Measurements from ENCODE around the gene SP7. TPM values are rescaled to one million over a fixed set of nuclear protein-coding genes. Genes with fewer than 3 reads are reported as not detected.

SP7 gene
- total RNA-seq, 1 experiment from 2014 or later, result not detected

DNA sequence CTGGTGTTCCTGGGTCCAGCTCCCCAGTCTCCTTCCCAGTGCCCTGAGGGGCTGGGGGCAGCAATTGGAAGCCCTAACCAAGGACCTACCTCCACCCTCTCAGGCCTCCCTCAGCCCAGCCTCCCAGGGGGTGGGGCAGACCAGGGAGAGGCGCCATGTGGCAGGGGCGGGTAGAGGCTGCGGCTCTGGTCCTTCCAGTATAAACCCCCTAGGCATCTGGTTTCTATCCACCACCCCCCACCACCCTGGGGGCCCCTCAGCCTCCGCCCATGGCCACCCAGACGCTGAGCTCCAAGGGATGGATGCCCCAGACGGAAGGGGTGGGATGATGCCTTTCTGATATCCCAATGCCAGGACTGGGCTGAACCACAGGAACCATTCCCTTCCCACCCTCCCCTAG lies 2.8 kb upstream of the SP7 start:
- no TSS peak for BruUV-seq (replicated peaks)
- intact Hi-C loops (cut with micrococcal nuclease; ENCODE audit: unreplicated experiment), result no loop called here
- ChIA-PET CTCF (no interaction called here), POLR2A (no interaction called here)
- no peaks in the 10 kb centered on the region for H3K9me3 Mint-ChIP-seq (ENCODE audit: unreplicated experiment)
- 0 out of 2 replicates have a peak, but pooled peaks cover 2% of the 10 kb centered on the region for H3K4me1 ChIP-seq
- no peak overlapping the region for H3K4me3 ChIP-seq (ENCODE audit: low read depth, low read length)
- H3K36me3 ChIP-seq (ENCODE audit: control insufficient read depth, insufficient read depth, low read length), result no peaks in the 10 kb centered on the region
- DNase-seq, result no peak
- no peak overlapping the region for H3K27ac Mint-ChIP-seq (ENCODE audit: unreplicated experiment)
- H3K9me3 ChIP-seq, result no peaks in the 10 kb centered on the region
- no peak overlapping the region for H3K4me3 Mint-ChIP-seq (ENCODE audit: unreplicated experiment)
- no peaks in the 10 kb centered on the region for H3K36me3 Mint-ChIP-seq (ENCODE audit: insufficient read depth, unreplicated experiment)
- peaks cover 11% of the 10 kb centered on the region for H3K4me1 Mint-ChIP-seq (ENCODE audit: low read depth, unreplicated experiment)
- peaks cover 7% of the 10 kb centered on the region for H3K27me3 Mint-ChIP-seq (ENCODE audit: insufficient read depth, unreplicated experiment)
- TF ChIP-seq, protein P1, sequence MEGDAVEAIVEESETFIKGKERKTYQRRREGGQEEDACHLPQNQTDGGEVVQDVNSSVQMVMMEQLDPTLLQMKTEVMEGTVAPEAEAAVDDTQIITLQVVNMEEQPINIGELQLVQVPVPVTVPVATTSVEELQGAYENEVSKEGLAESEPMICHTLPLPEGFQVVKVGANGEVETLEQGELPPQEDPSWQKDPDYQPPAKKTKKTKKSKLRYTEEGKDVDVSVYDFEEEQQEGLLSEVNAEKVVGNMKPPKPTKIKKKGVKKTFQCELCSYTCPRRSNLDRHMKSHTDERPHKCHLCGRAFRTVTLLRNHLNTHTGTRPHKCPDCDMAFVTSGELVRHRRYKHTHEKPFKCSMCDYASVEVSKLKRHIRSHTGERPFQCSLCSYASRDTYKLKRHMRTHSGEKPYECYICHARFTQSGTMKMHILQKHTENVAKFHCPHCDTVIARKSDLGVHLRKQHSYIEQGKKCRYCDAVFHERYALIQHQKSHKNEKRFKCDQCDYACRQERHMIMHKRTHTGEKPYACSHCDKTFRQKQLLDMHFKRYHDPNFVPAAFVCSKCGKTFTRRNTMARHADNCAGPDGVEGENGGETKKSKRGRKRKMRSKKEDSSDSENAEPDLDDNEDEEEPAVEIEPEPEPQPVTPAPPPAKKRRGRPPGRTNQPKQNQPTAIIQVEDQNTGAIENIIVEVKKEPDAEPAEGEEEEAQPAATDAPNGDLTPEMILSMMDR (IDR thresholded peaks at IDR 0.05; ENCODE audit: insufficient read depth in 1 of 2, low read depth in 1 of 2, low read length in 1 of 2, severe bottlenecking in 1 of 2, unreplicated experiment in 1 of 2), result no peak
- no peaks in the 10 kb centered on the region for H3K27me3 ChIP-seq (replicated peaks; ENCODE audit: control insufficient read depth, insufficient read depth, low read length)

DNA sequence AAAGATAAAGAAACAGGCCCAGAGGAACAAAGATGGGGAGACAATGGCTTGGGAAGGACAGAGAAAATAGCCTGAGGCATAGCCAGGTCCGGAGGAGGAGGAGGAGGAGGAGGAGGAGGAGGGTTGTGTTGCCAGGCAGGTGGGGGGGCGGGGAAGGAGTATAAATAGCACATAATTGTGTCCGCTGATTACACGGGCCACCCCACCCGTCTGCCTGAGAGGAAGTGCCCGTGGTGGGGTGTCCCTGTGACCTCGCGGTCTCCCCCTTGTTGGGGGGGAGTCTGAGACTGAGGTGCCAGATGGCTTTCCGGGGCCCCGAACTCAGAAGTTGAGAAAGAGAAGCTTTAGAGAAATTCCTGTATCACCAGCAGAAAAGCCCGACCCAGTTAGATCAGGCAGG lies 1.9 kb upstream of the SP7 start:
- TF ChIP-seq, protein P1 (IDR thresholded peaks at IDR 0.05; ENCODE audit: insufficient read depth in 1 of 2, low read depth in 1 of 2, low read length in 1 of 2, severe bottlenecking in 1 of 2, unreplicated experiment in 1 of 2), result no peak
- H3K4me1 Mint-ChIP-seq (ENCODE audit: low read depth, unreplicated experiment), result peaks cover 11% of the 10 kb centered on the region
- no peaks in the 10 kb centered on the region for H3K36me3 Mint-ChIP-seq (ENCODE audit: insufficient read depth, unreplicated experiment)
- Histone ChIP-seq H3K4me3 (ENCODE audit: low read depth, low read length) (no peak overlapping the region), H3K36me3 (ENCODE audit: control insufficient read depth, insufficient read depth, low read length) (no peaks in the 10 kb centered on the region), H3K27me3 (replicated peaks; ENCODE audit: control insufficient read depth, insufficient read depth, low read length) (no peaks in the 10 kb centered on the region), H3K4me1 (0 out of 2 replicates have a peak, but pooled peaks cover 2% of the 10 kb centered on the region), H3K9me3 (no peaks in the 10 kb centered on the region)
- H3K27ac Mint-ChIP-seq (ENCODE audit: unreplicated experiment), result peak overlapping the region; percentile 2
- peak overlapping the region; percentile 0 for H3K4me3 Mint-ChIP-seq (ENCODE audit: unreplicated experiment)
- no peaks in the 10 kb centered on the region for H3K9me3 Mint-ChIP-seq (ENCODE audit: unreplicated experiment)
- POLR2A ChIA-PET, result no interaction called here
- peaks cover 7% of the 10 kb centered on the region for H3K27me3 Mint-ChIP-seq (ENCODE audit: insufficient read depth, unreplicated experiment)
- intact Hi-C loops (cut with micrococcal nuclease; ENCODE audit: unreplicated experiment), result no loop called here
- CTCF ChIA-PET, result no interaction called here
- BruUV-seq (replicated peaks), result no TSS peak
- no peak for DNase-seq

DNA sequence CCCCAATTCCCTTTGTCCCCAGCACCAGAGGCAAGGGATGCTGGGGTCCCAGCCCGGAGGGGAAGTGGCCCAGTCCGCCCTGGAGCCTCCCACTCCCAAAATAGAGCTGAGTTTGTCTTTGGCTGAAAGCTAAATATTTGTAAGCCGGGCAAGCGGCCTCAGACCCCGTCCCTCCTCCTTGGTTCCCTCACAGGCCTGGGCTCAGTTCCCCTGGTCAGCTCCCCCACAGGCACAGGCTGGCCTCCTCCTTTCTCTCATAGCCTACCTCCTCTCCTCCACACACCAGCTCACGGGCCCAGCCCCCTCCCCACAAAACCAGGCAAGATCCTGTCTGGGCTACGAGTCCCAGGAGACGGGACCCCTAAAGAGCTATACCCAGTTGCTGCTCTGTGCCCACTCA lies 1.3 kb downstream of the SP7 start:
- H3K9me3 ChIP-seq, result no peaks in the 10 kb centered on the region
- TF ChIP-seq, protein P1 (IDR thresholded peaks at IDR 0.05; ENCODE audit: insufficient read depth in 1 of 2, low read depth in 1 of 2, low read length in 1 of 2, severe bottlenecking in 1 of 2, unreplicated experiment in 1 of 2), result no peak
- H3K4me3 ChIP-seq (ENCODE audit: low read depth, low read length), result no peak overlapping the region
- H3K4me1 ChIP-seq, result 0 out of 2 replicates have a peak, but pooled peaks cover 2% of the 10 kb centered on the region
- Mint-ChIP-seq H3K9me3 (ENCODE audit: unreplicated experiment) (no peaks in the 10 kb centered on the region), H3K36me3 (ENCODE audit: insufficient read depth, unreplicated experiment) (no peaks in the 10 kb centered on the region), H3K27ac (ENCODE audit: unreplicated experiment) (no peak overlapping the region), H3K27me3 (ENCODE audit: insufficient read depth, unreplicated experiment) (peaks cover 7% of the 10 kb centered on the region), H3K4me3 (ENCODE audit: unreplicated experiment) (no peak overlapping the region), H3K4me1 (ENCODE audit: low read depth, unreplicated experiment) (peaks cover 11% of the 10 kb centered on the region)
- ChIA-PET CTCF (interaction anchor here (0.6 to 1.8 kb wide), 5 partner anchors 9 to 166 kb away, joined by 3 to 6 read pairs (median 5); partner anchors contain the start of gene TARBP2), POLR2A (no interaction called here)
- H3K27me3 ChIP-seq (replicated peaks; ENCODE audit: control insufficient read depth, insufficient read depth, low read length), result no peaks in the 10 kb centered on the region
- DNase-seq, result no peak
- no peaks in the 10 kb centered on the region for H3K36me3 ChIP-seq (ENCODE audit: control insufficient read depth, insufficient read depth, low read length)
- intact Hi-C loops (cut with micrococcal nuclease; ENCODE audit: unreplicated experiment), result no loop called here
- BruUV-seq (replicated peaks), result no TSS peak

Measured in Caco-2 (cell line).